IPS-18c (cell line): ENCODE measurements around the gene CNTNAP2.
"Not testable (repeated sequence)": the region's sequence is repeated elsewhere in the genome, so short reads cannot be mapped to it uniquely, and the experiment has no call there.

Experiments
- H3K4me3 ChIP-seq: 2 replicates; pipeline ENCODE4 v1.7.0; 2013; ENCODE audit warnings: low read depth, mild to moderate bottlenecking, low read length, moderate library complexity; ENCODE audit not compliant: insufficient read depth
- H3K9me3 ChIP-seq: one replicate; pipeline ENCODE4 v1.6.1; 2013; ENCODE audit warnings: mild to moderate bottlenecking, low read length, moderate library complexity; ENCODE audit not compliant: control insufficient read depth, insufficient read depth

Gene CNTNAP2

DNA sequence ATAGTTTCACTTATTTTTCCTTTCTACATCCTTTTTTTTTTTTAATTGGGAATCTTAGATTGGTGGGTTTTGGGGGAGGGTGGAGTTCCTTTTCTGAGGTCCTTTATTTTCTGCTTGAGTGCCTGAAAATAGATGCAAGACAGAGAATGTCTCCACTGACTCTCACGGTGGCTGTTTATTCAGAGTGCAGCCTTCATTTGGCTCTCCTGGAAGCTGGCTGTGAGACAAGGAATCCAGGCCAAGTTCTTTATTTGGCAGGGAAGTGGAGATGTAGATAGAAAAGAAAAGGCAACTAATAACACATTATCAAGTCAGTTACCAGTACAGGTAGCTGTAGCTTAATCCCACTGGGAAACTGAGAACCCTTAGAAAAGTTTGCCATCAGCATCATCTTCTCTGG lies 118.6 kb downstream of the CNTNAP2 start:
- Histone ChIP-seq H3K4me3 (no peak overlapping the region), H3K9me3 (no peaks in the 10 kb centered on the region)

DNA sequence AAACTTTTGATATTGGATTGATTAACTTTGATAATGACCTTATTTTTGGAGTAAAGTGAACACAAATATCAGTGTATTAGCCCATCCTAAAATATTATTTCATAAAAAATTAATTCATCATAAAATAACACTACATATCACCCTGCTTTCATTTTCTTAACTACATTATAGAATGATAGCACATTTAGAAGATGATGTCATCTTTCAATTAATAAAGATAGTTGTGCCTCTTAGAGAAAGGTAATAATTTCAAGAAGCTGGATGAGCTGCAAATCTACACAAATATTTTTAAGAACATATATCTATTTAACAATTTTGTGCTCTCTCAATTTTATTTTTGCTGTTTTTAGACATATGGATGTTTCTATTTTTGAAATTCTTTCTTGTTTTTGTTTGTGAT lies 126.1 kb downstream of the CNTNAP2 start:
- H3K4me3 ChIP-seq = no peak overlapping the region
- no peaks in the 10 kb centered on the region for H3K9me3 ChIP-seq

DNA sequence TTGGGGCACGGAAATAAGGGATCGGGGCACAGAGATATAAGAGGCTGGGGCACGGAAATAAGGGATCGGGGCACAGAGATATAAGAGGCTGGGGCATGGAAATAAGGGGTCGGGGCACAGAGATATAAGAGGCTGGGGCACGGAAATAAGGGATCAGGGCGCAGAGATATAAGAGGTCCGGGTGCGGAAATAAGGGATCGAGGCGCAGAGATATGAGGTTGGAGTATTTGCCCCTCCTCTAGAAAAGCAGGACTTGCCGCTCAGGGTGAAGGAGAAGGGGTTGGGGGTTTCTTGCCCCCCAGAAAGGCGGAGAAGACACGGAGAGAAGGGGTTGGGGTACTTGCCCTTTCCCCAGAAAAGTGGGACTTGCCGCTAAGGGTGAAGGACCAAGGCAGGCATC lies 131.4 kb downstream of the CNTNAP2 start:
- not testable (repeated sequence) for H3K9me3 ChIP-seq
- peak overlapping the region; percentile 66 for H3K4me3 ChIP-seq

DNA sequence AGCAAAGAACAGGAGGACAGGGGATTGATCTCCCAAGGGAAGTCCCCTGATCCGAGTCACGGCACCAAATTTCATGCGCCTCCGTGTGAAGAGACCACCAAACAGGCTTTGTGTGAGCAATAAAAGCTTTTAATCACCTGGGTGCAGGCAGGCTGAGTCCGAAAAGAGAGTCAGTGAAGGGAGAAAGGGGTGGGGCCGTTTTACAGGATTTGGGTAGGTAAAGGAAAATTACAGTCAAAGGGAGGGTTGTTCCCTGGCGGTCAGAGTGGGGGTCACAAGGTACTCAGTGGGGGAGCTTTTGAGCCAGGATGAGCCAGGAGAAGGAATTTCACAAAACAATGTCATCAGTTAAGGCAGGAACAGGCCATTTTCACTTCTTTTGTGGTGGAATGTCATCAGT lies 132.1 kb downstream of the CNTNAP2 start:
- H3K9me3 ChIP-seq = not testable (repeated sequence)
- peak overlapping the region; percentile 66 for H3K4me3 ChIP-seq

DNA sequence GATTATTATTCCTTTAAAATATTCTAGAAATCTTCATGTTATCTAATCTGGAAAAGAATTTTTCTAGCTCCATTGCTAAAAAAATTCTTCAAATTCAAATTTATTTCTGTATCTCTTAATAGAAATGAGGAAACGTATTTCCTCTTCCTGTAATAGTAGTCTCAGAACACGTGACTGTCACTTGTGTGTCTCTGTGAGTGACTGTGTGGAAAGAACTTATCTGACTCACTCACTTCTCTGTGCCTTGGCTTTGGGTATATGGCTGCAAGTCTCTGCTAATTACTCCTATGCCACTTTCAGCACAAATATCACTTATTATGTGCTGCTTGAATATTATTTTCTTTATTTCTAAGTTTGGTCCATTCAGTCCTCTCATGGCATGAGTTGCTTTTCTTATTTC lies 132.7 kb downstream of the CNTNAP2 start:
- no peak overlapping the region for H3K4me3 ChIP-seq
- no peaks in the 10 kb centered on the region for H3K9me3 ChIP-seq

DNA sequence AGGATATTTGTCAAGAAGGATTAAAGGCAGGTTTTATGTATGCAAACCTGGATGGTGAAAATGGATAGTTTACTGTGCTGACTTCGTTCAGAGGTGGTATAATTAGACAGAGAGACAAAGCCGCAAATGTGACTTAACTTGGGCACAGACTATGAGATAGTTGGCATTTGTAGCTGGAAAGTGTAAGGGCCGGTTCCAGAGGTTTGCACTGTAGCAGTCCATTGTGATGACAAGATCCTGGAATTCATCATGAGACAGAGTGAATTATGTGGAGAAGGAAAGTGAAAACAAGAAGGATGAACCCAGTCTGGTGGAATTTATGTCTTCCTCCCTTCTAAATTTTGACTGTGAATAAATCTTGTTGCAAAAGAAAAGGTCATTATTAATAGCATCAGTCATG lies 139.0 kb downstream of the CNTNAP2 start:
- Histone ChIP-seq H3K9me3 (no peaks in the 10 kb centered on the region), H3K4me3 (no peak overlapping the region)

DNA sequence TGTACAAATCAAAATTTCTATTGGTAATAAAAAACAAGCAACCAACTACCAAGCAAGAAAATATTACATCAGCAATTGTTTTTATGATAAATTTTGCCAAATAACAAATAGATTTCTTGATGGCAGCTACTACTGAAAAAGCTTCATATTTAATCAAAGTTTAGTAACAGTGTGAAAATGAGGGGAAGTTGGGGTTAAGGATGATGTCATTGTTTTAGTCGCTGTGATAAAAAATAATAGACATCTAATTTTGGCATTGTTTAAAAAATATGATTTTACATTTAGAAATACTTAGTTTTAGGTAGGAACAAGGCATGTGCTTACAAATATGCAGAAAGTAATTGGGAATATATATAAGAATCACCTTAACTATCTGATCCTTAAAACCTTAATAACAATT lies 145.9 kb downstream of the CNTNAP2 start:
- Histone ChIP-seq H3K4me3 (no peak overlapping the region), H3K9me3 (no peaks in the 10 kb centered on the region)

DNA sequence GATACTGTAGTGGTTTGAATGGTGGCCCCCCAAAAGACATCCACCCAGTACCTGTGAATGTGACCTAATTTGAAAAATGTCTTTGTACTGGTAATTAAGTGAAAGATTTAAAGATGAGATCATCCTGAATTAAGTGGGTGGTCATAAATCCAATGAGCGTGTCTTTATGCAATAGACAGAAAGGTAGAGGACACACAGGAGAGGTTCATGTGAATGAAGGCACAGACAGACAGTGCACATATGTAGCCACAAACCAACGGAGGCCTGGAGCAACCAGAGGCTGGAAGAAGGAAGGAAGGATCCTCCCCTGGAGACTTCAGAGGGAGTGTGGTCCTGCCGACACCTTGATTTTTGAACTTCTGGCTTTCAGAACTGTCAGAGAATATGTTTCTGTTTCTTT lies 160.3 kb downstream of the CNTNAP2 start:
- Histone ChIP-seq H3K9me3 (no peaks in the 10 kb centered on the region), H3K4me3 (no peak overlapping the region)

DNA sequence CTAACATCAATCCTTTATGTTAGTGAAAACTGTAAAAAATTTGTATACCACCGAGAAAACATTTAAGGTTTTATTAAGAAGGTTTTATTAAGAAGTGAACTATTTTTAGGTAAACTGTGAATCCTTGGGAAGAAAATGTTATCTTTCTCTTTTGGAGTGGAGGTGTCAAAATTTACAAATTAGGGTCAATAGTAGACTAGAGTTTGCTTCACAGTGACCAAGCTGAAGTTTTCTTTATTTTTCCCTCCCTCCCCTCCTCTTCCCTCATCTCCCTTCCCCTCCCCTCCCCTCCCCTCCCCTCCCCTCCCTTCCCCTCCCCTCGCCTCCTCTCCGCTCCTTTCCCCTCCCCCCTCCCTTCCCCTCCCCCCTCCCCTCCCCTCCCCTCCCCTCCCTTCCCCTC lies 168.8 kb downstream of the CNTNAP2 start:
- Histone ChIP-seq H3K4me3 (no peak overlapping the region), H3K9me3 (no peaks in the 10 kb centered on the region)

DNA sequence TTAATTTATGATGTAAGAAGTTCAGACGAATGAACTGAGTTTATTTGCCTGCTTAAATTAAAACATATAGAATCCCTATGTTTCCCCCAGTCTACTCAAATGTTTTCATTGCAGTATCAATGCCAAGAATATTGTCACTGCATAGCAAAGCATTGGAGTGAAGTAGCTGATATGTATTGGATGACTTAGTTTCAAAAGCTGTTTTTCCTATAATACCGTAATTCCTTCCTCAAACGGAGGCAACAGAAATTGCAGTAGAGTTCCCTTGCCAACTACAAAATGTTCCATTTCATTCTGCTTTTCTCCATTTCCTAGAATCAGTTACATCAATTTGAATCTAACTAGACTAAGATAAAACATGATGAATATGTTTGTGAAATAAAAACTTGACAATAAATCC lies 174.1 kb downstream of the CNTNAP2 start:
- no peaks in the 10 kb centered on the region for H3K9me3 ChIP-seq

DNA sequence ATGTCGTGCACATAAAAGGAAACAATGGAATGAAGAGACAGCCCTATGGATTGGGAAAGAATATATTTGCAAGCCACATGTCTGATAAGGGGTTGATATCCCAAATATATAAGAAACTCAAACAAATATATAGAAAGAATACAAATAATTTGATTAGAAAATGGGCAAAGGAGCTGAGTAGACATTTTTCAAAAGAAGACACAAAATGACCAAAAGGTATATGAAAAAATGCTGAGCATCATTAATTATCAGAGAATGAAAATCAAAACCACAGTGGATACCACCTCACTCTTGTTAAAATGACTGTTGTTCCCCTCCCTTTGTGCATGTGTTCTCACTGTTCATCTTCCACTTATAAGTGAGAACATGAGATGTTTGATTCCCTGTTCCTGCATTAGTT lies 175.3 kb downstream of the CNTNAP2 start:
- Histone ChIP-seq H3K4me3 (no peak overlapping the region), H3K9me3 (no peaks in the 10 kb centered on the region)

More for the DNA sequence above, 174.1 kb downstream of the CNTNAP2 start:
- H3K4me3 ChIP-seq = no peak overlapping the region

DNA sequence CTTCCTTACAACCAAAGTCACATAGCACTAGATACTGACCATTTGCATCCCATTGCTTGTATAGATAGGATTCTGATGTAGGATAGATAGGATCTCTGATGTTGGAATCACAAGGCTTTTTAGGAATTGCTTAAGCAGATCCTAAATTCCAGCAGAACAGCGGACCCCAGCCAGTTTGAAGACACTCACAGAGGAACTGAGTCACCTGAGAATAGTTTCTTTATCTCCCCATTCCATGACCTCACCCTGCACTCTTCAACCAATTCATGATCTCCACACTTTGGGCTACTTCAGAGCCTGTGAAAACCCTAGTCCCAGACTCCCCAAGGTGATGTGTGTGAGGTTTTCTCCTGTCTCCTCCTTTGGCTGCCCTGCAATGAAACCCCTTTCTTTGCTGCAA lies 179.4 kb downstream of the CNTNAP2 start:
- H3K4me3 ChIP-seq = no peak overlapping the region
- no peaks in the 10 kb centered on the region for H3K9me3 ChIP-seq

DNA sequence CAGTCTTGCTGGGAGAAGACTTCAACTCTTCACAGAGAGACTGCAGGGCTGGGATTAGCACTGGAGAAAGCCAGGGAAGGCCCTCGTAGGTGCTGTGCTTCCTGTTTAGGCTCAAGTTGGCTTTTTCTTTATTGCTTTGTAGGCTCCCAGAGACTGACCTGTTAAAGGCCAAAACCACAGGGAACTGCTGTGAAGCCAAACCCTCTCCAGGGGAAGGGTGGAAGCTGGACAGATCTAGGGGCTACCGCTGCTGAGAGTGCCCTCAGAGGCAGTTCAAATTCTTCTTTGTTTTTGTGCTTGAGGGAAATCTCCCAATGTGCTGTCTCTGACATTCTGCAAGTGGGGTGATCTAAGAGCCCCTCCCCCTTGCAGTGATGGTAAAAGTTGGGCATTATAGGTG lies 198.4 kb downstream of the CNTNAP2 start:
- H3K4me3 ChIP-seq = no peak overlapping the region
- no peaks in the 10 kb centered on the region for H3K9me3 ChIP-seq

DNA sequence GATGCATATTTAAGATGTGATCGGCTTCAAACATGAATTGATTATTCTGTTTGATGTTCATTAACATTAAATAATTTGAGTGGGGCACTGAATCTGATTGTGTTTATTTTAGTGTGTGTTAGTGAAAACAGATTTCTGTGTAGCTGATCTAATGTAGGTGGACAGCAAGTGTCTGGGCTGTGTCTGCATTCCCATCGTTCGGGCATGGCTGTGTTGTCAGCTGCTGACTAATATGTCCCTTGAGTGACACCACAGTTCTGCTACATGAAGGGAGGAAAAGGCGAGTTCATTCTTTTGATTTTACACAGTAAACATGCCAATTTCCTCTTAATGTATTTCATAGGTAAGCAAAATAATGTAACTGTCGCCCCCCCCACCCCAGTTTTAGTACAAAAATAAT lies 203.0 kb downstream of the CNTNAP2 start:
- Histone ChIP-seq H3K9me3 (no peaks in the 10 kb centered on the region), H3K4me3 (no peak overlapping the region)

DNA sequence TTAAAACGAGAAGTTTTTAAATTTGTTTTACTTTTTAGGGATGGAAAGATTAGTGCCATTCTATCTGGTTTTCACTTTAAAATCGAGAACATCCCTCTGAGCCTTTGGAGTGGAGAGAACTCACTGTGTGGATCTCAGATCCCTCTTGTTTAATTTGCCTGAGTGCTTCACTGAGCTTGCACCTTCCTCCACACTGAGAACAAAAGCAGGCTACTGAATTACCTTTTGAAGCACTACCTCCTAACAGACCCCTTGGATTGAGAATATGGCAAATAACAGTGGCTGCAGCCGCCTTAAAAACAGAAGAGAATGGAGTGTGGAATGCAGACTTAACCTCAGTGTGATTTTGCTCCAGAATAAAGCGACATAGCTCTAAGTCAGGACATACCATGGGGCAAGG lies 204.7 kb downstream of the CNTNAP2 start:
- Histone ChIP-seq H3K9me3 (no peaks in the 10 kb centered on the region), H3K4me3 (no peak overlapping the region)

DNA sequence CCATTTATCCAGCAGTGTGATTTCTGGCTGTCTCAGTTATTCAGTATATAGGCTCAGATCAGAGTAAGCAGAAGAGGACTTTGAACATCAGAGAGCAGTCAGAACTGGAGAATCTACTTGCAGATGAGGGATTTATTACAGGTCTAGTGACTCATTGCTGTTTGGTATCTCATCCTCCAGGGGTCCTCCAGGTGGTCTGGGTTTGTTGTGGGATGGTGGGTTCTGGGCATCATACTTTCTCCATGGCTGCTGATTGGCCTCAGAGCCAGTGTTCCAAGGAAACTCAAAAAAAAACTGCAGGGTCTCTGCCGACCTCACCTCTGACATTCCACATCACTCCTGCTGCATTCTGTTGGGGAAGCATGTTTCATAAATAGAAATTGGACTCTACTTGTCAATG lies 214.8 kb downstream of the CNTNAP2 start:
- Histone ChIP-seq H3K9me3 (no peaks in the 10 kb centered on the region), H3K4me3 (no peak overlapping the region)

DNA sequence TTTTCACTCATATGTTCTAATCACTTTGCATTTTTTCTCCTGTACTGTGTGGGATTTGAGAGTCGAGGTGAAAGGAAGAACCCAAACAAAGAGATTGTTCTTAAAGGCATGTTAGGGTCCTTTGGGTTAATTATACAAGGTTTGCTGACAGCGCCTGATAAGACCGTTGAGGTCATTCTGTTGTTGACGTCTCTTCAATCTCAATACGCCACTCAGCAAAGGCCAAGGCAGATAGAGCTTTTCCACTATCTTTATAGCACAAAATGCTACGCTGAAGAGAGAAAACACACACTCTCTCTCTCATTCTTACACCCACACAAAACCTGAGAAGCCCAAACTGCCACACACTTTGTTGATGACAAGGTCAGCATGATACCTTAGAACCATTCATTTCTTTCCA lies 228.7 kb downstream of the CNTNAP2 start:
- H3K4me3 ChIP-seq = no peak overlapping the region
- no peaks in the 10 kb centered on the region for H3K9me3 ChIP-seq

DNA sequence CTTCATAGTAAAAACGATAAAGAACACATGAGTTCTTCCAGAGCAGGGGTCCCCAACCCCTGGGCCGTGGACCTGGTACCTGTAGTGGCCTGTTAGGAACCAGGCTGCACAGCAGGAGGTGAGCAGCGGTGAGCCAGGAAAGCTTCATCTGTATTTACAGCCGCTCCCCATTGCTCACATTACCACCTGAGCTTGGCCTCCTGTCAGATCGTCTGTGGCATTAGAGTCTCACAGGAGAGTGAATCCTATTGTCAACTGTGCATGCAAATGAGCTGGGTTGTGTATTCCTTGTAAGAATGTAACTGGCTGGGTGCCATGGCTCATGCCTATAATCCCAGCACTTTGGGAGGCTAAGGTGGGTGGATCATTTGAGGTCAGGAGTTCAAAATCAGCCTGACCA lies 229.5 kb downstream of the CNTNAP2 start:
- Histone ChIP-seq H3K9me3 (no peaks in the 10 kb centered on the region), H3K4me3 (no peak overlapping the region)

DNA sequence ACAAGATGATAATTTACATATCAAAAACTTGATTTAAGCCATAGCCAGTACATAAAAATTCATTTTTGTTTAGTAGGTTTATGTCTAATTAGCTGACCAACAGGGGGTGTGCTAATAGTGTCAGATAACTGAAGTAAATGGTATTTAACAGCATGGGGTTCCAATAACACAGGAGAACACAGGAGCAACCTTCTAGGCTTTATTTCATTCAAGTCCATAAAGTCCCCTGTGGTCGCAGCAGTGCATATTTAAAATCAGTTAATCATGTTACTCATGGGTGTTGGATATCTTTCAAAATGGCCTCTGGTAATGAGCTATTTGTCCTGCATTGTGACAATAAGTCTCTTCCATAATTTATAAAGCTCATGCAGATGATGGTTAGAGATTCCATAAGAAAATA lies 238.6 kb downstream of the CNTNAP2 start:
- no peak overlapping the region for H3K4me3 ChIP-seq
- no peaks in the 10 kb centered on the region for H3K9me3 ChIP-seq

DNA sequence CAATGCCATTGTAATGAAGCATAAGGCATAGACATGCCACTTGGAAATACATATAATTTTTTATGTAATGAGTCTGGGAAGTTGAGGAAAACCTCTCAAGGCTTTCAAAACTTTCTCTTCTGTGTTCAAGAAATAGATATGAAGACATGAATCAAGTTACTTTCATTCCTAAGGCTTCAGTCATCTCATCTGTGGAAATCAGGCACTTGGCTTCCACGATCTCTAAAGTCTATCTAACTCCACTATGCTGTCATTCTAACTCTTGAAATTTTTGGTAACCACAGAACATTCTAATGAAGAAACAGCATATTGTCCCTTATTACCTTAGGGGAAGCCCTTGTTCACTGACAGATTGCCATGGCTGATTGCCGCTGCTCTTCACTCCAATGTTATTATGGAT lies 242.6 kb downstream of the CNTNAP2 start:
- Histone ChIP-seq H3K4me3 (no peak overlapping the region), H3K9me3 (no peaks in the 10 kb centered on the region)
